Measurements from ENCODE around the gene NSMF.
A peak's percentile ranks its signal among the peaks of the same experiment; 100 is the strongest.
"Not testable (repeated sequence)": the region's sequence is repeated elsewhere in the genome, so short reads cannot be mapped to it uniquely, and the experiment has no call there.

NSMF gene

GRCh38 chr9:137454145-137454596 lies 5.0 kb downstream of the NSMF start:
- DNase-seq = peak; percentile 69 to 72
- TF ChIP-seq GATA1 (IDR thresholded peaks at IDR 0.05; ENCODE audit: low read depth, low read length) (no peak), POLR2A (IDR thresholded peaks at IDR 0.05; ENCODE audit: low read length) (no peak)

GRCh38 chr9:137453643-137454081 lies 5.5 kb downstream of the NSMF start:
- TF ChIP-seq GATA1 (IDR thresholded peaks at IDR 0.05; ENCODE audit: low read depth, low read length) (no peak), POLR2A (IDR thresholded peaks at IDR 0.05; ENCODE audit: low read length) (no peak)
- peak; percentile 73 to 77 for DNase-seq

DNA sequence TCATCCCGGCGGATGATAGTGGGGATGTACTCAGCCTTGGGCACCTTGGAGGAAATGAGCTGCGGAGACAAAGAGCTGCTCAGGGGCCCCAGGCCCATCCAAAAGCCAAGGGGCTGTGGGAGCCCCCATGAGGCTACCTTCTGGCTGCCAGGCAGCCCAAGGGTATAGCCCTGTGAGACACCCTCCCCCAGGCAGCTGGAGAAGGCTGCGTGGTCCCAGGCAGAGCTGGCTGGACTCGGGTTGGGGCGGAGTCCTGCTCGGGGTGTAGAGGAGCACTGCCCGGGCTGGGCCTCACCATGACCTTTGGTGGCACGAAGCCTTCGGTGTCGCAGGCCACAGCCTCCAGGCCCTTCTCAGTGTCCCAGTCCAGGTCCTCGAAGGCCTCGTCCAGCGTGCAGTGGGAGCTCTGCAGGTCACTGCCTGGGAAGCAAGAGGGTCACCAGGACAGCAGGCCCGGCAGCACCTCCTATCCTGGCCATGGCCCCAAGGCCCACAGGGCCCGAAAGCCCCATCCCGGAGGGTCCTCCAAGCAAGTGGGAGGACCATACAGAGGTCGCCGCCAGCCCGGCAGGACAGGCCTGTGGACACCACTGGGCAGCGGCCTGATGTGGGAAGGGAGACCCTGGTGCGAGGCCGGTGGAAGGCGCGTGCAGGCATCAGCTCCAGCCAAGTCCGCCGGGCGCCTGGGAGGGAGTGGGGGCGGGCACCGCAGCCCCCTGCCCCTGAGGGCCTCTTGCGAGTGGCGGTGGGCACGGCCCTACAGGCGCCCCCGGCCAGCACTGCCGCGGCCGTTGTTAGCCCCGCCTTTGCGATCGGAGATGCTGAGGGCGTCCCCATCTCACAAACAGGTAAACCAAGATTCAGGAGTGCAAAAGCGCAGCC lies 6.1 kb downstream of the NSMF start:
- no peak for TF ChIP-seq POLR2A (IDR thresholded peaks at IDR 0.05; ENCODE audit: low read length)
- no peak for TF ChIP-seq GATA1 (IDR thresholded peaks at IDR 0.05; ENCODE audit: low read depth, low read length)
- no peak for DNase-seq

GRCh38 chr9:137452006-137452760 lies 7.0 kb downstream of the NSMF start:
- DNase-seq = no peak
- no peak for TF ChIP-seq POLR2A (IDR thresholded peaks at IDR 0.05; ENCODE audit: low read length)
- TF ChIP-seq GATA1 (IDR thresholded peaks at IDR 0.05; ENCODE audit: low read depth, low read length) = no peak

DNA sequence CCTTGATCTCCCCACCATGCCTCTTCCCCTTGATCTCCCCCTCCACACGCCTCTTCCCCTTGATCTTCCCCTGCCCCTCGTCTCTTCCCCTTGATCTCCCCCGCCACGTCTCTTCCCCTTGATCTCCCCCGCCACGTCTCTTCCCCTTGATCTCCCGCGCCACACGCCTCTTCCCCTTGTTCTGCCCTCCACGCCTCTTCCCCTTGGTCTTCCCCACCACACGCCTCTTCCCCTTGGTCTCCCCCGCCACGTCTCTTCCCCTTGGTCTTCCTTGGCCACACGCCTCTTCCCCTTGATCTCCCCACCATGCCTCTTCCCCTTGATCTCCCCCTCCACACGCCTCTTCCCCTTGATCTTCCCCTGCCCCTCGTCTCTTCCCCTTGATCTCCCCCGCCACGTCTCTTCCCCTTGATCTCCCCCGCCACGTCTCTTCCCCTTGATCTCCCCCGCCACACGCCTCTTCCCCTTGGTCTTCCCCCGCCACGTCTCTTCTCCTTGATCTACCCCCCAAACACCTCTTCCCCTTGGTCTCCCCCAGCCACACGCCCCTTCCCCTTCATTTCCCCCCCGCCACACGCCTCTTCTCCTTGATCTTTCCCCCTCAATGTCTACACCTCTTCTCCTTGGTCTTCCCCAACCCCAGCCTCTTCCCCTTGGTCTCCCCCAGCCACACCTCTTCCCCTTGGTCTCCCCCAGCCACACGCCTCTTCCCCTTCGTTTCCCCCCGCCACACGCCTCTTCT lies 7.7 kb downstream of the NSMF start:
- not testable (repeated sequence) for DNase-seq

- DNase-seq = not testable (repeated sequence)
These were observed 8.5 kb downstream of the NSMF start for GRCh38 chr9:137450539-137451222.

- DNase-seq = no peak
- TF ChIP-seq POLR2A (IDR thresholded peaks at IDR 0.05; ENCODE audit: low read length) = no peak
- no peak for TF ChIP-seq GATA1 (IDR thresholded peaks at IDR 0.05; ENCODE audit: low read depth, low read length)
These were observed 9.1 kb downstream of the NSMF start for GRCh38 chr9:137449931-137450538.

- DNase-seq = no peak
- TF ChIP-seq GATA1 (IDR thresholded peaks at IDR 0.05; ENCODE audit: low read depth, low read length) = no peak
These were observed 9.9 kb downstream of the NSMF start for GRCh38 chr9:137449081-137449844.

- no peak for DNase-seq
- TF ChIP-seq POLR2A (IDR thresholded peaks at IDR 0.05; ENCODE audit: low read length) (no peak), GATA1 (IDR thresholded peaks at IDR 0.05; ENCODE audit: low read depth, low read length) (no peak)
These were observed 10.6 kb downstream of the NSMF start for GRCh38 chr9:137448602-137448962.

DNA sequence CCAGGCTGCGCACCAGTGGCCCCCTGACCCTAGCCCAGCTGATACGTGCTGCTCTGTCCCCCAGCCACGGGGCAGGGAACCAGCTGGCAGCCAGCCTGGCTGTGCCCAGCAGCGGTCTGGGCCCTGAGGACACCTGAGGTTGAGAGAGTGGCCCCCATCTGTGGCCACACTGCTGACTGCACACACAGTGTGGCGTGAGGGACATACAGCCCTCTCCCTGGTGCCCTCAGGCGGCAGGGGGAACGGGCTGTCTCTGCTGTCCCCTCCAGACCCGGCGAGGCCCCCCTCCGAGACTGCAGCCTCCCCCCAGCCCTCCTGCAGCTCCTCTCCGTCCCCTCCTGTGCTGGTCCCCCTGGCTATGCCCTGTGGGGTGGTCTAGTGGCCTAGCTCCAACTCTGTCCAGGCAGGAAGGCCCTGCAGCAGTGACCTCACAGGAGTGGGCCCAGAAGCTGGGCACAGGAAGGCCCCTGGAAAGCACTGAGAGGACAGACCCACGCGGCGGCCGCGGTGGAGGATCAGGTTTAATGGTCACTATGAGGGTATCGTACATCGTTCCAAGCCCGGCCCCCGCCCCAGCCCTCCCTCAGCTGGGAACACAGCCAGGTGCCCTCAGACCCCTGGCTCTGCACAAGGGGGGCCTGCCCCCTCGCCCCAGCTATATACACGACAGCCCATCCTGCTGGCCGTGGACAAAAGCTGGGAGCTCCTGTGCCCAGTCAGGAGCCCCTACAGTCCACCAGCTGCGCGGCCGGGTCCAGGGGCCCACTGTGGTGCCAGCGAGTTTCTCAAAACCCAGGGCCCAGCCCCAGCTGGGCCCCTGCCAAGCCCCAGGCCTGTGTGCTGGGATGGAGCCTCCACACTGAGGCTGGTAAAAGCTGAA lies 11.2 kb downstream of the NSMF start:
- TF ChIP-seq POLR2A (IDR thresholded peaks at IDR 0.05; ENCODE audit: low read length) (no peak), GATA1 (IDR thresholded peaks at IDR 0.05; ENCODE audit: low read depth, low read length) (no peak)
- DNase-seq = no peak

- DNase-seq = no peak
- TF ChIP-seq GATA1 (IDR thresholded peaks at IDR 0.05; ENCODE audit: low read depth, low read length) (no peak), POLR2A (IDR thresholded peaks at IDR 0.05; ENCODE audit: low read length) (no peak)
These were observed 12.2 kb downstream of the NSMF start for GRCh38 chr9:137446851-137447471.

All from erythroblast (primary cell).